ENCODE data around the gene GNAT2. TPM values are rescaled to one million over a fixed set of nuclear protein-coding genes. Genes with fewer than 3 reads are reported as not detected.

The GNAT2 gene
- total and polyA plus RNA-seq, 8 donors: 0.21 TPM; not detected in 7

DNA sequence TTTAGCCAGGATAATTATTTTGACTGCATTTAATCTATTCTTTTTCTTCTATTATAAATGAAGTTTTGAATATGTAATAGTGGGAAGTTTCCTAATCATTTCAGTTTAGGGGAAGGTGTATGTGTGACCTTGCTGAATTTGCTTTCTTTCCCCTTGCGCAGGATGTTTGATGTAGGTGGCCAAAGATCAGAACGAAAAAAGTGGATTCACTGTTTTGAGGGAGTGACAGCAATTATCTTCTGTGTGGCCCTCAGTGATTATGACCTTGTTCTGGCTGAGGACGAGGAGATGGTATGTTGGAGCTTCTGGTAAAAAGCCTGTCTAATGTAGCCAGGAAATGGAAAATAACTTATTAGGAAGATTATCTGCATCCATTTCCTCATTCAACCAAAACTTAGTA is 33.4 kb downstream of the GNAT2 start:
- H3K27me3 ChIP-seq: no peaks in the 10 kb centered on the region
- intact Hi-C loops (cut with DNase I): no loop called here
- ATAC-seq: no peak

GRCh38 chr1:109584766-109585165 is 34.6 kb downstream of the GNAT2 start:
- DNase-seq: no peak
- ATAC-seq: no peak
- H3K4me1 ChIP-seq: no peaks in the 10 kb centered on the region
- intact Hi-C loops (cut with DNase I): no loop called here
- no peak overlapping the region for H3K4me3 ChIP-seq
- no peaks in the 10 kb centered on the region for H3K27me3 ChIP-seq
- TF ChIP-seq, protein P1, sequence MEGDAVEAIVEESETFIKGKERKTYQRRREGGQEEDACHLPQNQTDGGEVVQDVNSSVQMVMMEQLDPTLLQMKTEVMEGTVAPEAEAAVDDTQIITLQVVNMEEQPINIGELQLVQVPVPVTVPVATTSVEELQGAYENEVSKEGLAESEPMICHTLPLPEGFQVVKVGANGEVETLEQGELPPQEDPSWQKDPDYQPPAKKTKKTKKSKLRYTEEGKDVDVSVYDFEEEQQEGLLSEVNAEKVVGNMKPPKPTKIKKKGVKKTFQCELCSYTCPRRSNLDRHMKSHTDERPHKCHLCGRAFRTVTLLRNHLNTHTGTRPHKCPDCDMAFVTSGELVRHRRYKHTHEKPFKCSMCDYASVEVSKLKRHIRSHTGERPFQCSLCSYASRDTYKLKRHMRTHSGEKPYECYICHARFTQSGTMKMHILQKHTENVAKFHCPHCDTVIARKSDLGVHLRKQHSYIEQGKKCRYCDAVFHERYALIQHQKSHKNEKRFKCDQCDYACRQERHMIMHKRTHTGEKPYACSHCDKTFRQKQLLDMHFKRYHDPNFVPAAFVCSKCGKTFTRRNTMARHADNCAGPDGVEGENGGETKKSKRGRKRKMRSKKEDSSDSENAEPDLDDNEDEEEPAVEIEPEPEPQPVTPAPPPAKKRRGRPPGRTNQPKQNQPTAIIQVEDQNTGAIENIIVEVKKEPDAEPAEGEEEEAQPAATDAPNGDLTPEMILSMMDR (IDR thresholded peaks at IDR 0.05): no peak
- peaks cover 0 to 89% of the 10 kb centered on the region in 2 donors for H3K36me3 ChIP-seq
- H3K27ac ChIP-seq: no peak overlapping the region
- no peaks in the 10 kb centered on the region for H3K9me3 ChIP-seq

More for the DNA sequence above, 33.4 kb downstream of the GNAT2 start:
- no peaks in the 10 kb centered on the region for H3K9me3 ChIP-seq
- H3K4me1 ChIP-seq: no peaks in the 10 kb centered on the region
- no peak overlapping the region for H3K27ac ChIP-seq
- no peak for DNase-seq
- peaks cover 0 to 88% of the 10 kb centered on the region in 2 donors for H3K36me3 ChIP-seq
- H3K4me3 ChIP-seq: no peak overlapping the region
- TF ChIP-seq, protein P1 (IDR thresholded peaks at IDR 0.05): no peak

GRCh38 chr1:109582021-109582420 is 37.4 kb downstream of the GNAT2 start:
- TF ChIP-seq, protein P1 (IDR thresholded peaks at IDR 0.05): no peak
- no peak for DNase-seq
- intact Hi-C loops (cut with DNase I): no loop called here

DNA sequence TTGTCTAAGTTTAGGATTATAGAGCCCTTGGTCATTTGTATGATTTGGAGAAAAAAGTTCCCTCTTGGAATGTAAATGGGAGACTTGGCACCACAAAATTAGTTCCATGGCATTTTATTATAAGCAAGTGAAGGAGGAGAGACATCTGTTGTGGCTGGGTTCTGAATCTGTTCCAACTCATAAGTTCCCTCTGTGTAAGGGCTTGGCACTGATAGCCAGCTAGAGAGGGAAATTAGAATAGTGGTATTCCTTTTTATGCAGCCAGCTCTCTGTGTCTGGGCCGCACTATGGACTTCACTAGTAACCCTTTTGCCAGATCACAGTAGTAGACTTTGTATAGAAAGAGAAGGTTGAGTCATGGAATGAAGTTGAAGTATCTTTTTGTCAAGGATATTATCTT is 39.9 kb downstream of the GNAT2 start:
- Histone ChIP-seq H3K4me3 (no peak overlapping the region), H3K36me3 (peaks cover 0 to 85% of the 10 kb centered on the region in 2 donors), H3K9me3 (no peaks in the 10 kb centered on the region), H3K27ac (no peak overlapping the region), H3K4me1 (peaks cover 0 to 13% of the 10 kb centered on the region in 2 donors), H3K27me3 (no peaks in the 10 kb centered on the region)
- TF ChIP-seq, protein P1 (IDR thresholded peaks at IDR 0.05): no peak
- DNase-seq: peak in 1 of 4 donors; percentile 13
- ATAC-seq: no peak
- intact Hi-C loops (cut with DNase I): no loop called here

More at GRCh38 chr1:109582021-109582420, 37.4 kb downstream of the GNAT2 start:
- H3K4me1 ChIP-seq: no peaks in the 10 kb centered on the region
- H3K27ac ChIP-seq: no peak overlapping the region
- H3K27me3 ChIP-seq: no peaks in the 10 kb centered on the region
- no peak overlapping the region for H3K4me3 ChIP-seq
- no peaks in the 10 kb centered on the region for H3K9me3 ChIP-seq
- no peak for ATAC-seq
- H3K36me3 ChIP-seq: peaks cover 0 to 88% of the 10 kb centered on the region in 2 donors

GRCh38 chr1:109578947-109579443 is 40.4 kb downstream of the GNAT2 start:
- no peaks in the 10 kb centered on the region for H3K27me3 ChIP-seq
- peaks cover 0 to 18% of the 10 kb centered on the region in 2 donors for H3K4me1 ChIP-seq
- no peak overlapping the region for H3K27ac ChIP-seq
- no peak overlapping the region for H3K4me3 ChIP-seq
- peaks cover 0 to 84% of the 10 kb centered on the region in 2 donors for H3K36me3 ChIP-seq
- TF ChIP-seq, protein P1 (IDR thresholded peaks at IDR 0.05): no peak
- intact Hi-C loops (cut with DNase I): no loop called here
- DNase-seq (no peak), ATAC-seq (no peak)
- no peaks in the 10 kb centered on the region for H3K9me3 ChIP-seq

Measured in left lung (tissue), 10 donors.